ENCODE data around the gene FAF2.

The FAF2 gene

GRCh38 chr5:176514244-176514950 lies 66.2 kb downstream of the FAF2 start:
- DNase-seq: no peak

GRCh38 chr5:176515396-176515795 lies 67.2 kb downstream of the FAF2 start:
- DNase-seq: no peak

- no peak for DNase-seq
These were observed 69.0 kb downstream of the FAF2 start for GRCh38 chr5:176517053-176517661.

GRCh38 chr5:176519810-176520720 lies 71.9 kb downstream of the FAF2 start:
- no peak for DNase-seq

GRCh38 chr5:176521286-176521685 lies 73.1 kb downstream of the FAF2 start:
- no peak for DNase-seq

- no peak for DNase-seq
These were observed 73.6 kb downstream of the FAF2 start for GRCh38 chr5:176521699-176522263.

- no peak for DNase-seq
These were observed 76.0 kb downstream of the FAF2 start for GRCh38 chr5:176524138-176524537.

GRCh38 chr5:176524987-176525386 lies 76.8 kb downstream of the FAF2 start:
- no peak for DNase-seq

GRCh38 chr5:176525677-176526076 lies 77.5 kb downstream of the FAF2 start:
- DNase-seq: no peak

- DNase-seq: no peak
These were observed 78.3 kb downstream of the FAF2 start for GRCh38 chr5:176526462-176526861.

GRCh38 chr5:176527246-176528222 lies 79.3 kb downstream of the FAF2 start:
- DNase-seq: no peak

- no peak for DNase-seq
These were observed 80.1 kb downstream of the FAF2 start for GRCh38 chr5:176528301-176528700.

GRCh38 chr5:176528761-176529115 lies 80.6 kb downstream of the FAF2 start:
- no peak for DNase-seq

GRCh38 chr5:176529116-176529740 lies 81.0 kb downstream of the FAF2 start:
- no peak for DNase-seq

- DNase-seq: no peak
These were observed 81.6 kb downstream of the FAF2 start for GRCh38 chr5:176529741-176530141.

GRCh38 chr5:176530393-176530982 lies 82.3 kb downstream of the FAF2 start:
- no peak for DNase-seq

GRCh38 chr5:176530983-176531901 lies 83.1 kb downstream of the FAF2 start:
- DNase-seq: peak in 1 of 2 donors; percentile 29

GRCh38 chr5:176531902-176532493 lies 83.8 kb downstream of the FAF2 start:
- no peak for DNase-seq

GRCh38 chr5:176532795-176533194 lies 84.6 kb downstream of the FAF2 start:
- DNase-seq: no peak

Measured in inflammatory macrophage (primary cell).